ENCODE results near the gene ANKRD33B.
"Not testable (repeated sequence)": the region's sequence is repeated elsewhere in the genome, so short reads cannot be mapped to it uniquely, and the experiment has no call there.

The ANKRD33B gene

GRCh38 chr5:10537624-10538023 is 26.2 kb upstream of the ANKRD33B start:
- no peak for DNase-seq (ENCODE audit: low read depth in 2 of 2)

- no peak for DNase-seq (ENCODE audit: low read depth in 2 of 2)
Observed at GRCh38 chr5:10538103-10538788, 25.6 kb upstream of the ANKRD33B start.

- DNase-seq (ENCODE audit: low read depth in 2 of 2): no peak
Observed at GRCh38 chr5:10538789-10539686, 24.8 kb upstream of the ANKRD33B start.

- DNase-seq (ENCODE audit: low read depth in 2 of 2): no peak
Observed at GRCh38 chr5:10539687-10539998, 24.2 kb upstream of the ANKRD33B start.

GRCh38 chr5:10540036-10540544 is 23.8 kb upstream of the ANKRD33B start:
- no peak for DNase-seq (ENCODE audit: low read depth in 2 of 2)

- DNase-seq (ENCODE audit: low read depth in 2 of 2): no peak
Observed at GRCh38 chr5:10540951-10541646, 22.8 kb upstream of the ANKRD33B start.

- no peak for DNase-seq (ENCODE audit: low read depth in 2 of 2)
Observed at GRCh38 chr5:10542055-10542550, 21.8 kb upstream of the ANKRD33B start.

- DNase-seq (ENCODE audit: low read depth in 2 of 2): no peak
Observed at GRCh38 chr5:10543585-10544040, 20.3 kb upstream of the ANKRD33B start.

GRCh38 chr5:10545084-10545483 is 18.8 kb upstream of the ANKRD33B start:
- no peak for DNase-seq (ENCODE audit: low read depth in 2 of 2)

- DNase-seq (ENCODE audit: low read depth in 2 of 2): no peak
Observed at GRCh38 chr5:10546186-10546585, 17.7 kb upstream of the ANKRD33B start.

- DNase-seq (ENCODE audit: low read depth in 2 of 2): no peak
Observed at GRCh38 chr5:10548418-10549122, 15.3 kb upstream of the ANKRD33B start.

- not testable (repeated sequence) for DNase-seq (ENCODE audit: low read depth in 2 of 2)
Observed at GRCh38 chr5:10549123-10549514, 14.8 kb upstream of the ANKRD33B start.

GRCh38 chr5:10550222-10550995 is 13.5 kb upstream of the ANKRD33B start:
- no peak for DNase-seq (ENCODE audit: low read depth in 2 of 2)

- no peak for DNase-seq (ENCODE audit: low read depth in 2 of 2)
Observed at GRCh38 chr5:10551782-10552138, 12.1 kb upstream of the ANKRD33B start.

GRCh38 chr5:10552183-10553143 is 11.4 kb upstream of the ANKRD33B start:
- DNase-seq (ENCODE audit: low read depth in 2 of 2): no peak

GRCh38 chr5:10553476-10553875 is 10.4 kb upstream of the ANKRD33B start:
- no peak for DNase-seq (ENCODE audit: low read depth in 2 of 2)

- DNase-seq (ENCODE audit: low read depth in 2 of 2): no peak
Observed at GRCh38 chr5:10555277-10555684, 8.6 kb upstream of the ANKRD33B start.

- no peak for DNase-seq (ENCODE audit: low read depth in 2 of 2)
Observed at GRCh38 chr5:10556289-10556807, 7.5 kb upstream of the ANKRD33B start.

Data from stimulated activated CD4-positive, alpha-beta T cell treated with anti-CD3 and anti-CD28 coated beads, Interleukin-1b, Interleukin-23, amount 100 ng/mL, for 1 hour (primary cell).